ENCODE measurements around the gene RBM47.

Gene RBM47

GRCh38 chr4:40486534-40486933, 143.1 kb downstream of the RBM47 start:
- DNase-seq (ENCODE audit: low read depth) = peak; percentile 57

DNA sequence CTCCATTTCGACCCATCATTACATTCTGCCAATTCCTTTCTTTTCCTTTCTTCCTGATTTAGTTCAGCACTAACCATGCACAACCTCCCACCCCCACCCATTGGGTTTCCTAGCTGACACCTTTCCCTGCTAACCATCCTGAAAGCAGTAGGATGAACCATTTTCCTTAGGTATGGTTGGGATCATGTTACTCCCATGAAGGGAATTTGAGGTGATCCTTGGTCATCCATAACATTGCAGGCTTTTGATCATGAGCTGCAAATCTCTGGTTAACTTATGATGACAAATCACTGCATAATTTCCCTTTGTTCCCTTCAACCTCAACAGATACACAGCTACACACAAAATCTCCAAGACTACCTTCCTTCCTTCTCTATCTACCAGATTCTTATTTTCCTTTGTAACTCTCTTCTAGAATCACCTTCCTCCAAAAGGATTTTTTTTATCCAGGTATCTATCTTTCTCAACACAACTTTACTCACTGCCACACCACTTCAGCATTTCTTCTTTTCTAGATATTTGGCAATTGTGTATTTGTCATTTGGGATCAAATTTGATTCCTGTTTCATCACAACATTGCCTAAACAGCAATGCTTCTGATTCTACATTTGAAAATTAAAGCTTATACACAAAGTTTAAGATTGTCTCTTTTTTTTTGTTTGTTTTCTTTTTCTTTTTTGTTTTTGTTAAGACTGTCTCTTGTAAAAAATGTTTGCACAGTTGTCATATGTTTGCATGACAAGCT, 145.1 kb downstream of the RBM47 start:
- peak; percentile 46 for DNase-seq (ENCODE audit: low read depth)

- no peak for DNase-seq (ENCODE audit: low read depth)
These were observed 146.5 kb downstream of the RBM47 start for GRCh38 chr4:40482985-40483647.

DNA sequence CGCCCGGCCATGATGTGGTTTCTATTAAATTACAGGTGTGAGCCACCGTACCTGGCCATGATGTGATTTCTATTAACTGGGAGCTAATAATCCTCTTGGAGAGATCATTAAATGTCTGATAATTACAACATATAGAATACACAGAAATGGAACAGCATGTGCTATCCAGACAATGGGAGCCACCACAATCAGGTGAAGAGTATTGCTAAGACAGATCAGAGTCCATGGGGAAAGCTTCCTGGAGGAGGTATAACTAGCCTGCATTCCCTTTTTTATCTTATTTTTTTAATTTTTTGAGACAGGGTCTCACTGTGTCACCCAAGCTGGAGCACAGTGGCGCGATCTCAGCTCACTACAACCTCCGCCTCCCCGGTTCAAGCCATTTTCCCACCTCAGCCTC, 147.7 kb downstream of the RBM47 start:
- DNase-seq (ENCODE audit: low read depth) = no peak

GRCh38 chr4:40480291-40480690, 149.4 kb downstream of the RBM47 start:
- no peak for DNase-seq (ENCODE audit: low read depth)

GRCh38 chr4:40479378-40479777, 150.3 kb downstream of the RBM47 start:
- peak; percentile 31 for DNase-seq (ENCODE audit: low read depth)

DNA sequence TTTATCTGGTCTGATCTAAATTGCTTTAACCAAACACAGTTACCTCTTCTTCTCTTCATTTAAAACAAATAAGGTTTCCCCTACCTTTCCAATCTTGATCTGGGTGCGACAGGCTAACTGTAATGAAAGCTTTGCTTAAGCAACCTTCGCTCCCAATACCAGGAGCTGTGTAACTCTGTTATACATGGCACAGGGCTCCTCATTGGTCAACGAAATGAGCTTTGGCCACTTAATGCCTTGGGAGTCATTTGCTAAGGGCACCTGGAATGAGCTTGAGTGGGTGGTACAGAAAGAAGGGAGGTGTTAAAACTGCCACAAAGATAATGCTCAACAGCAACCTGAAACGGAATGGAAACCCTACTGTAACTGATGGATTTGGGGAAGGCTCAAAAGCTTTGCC, 154.1 kb downstream of the RBM47 start:
- DNase-seq (ENCODE audit: low read depth) = no peak

DNA sequence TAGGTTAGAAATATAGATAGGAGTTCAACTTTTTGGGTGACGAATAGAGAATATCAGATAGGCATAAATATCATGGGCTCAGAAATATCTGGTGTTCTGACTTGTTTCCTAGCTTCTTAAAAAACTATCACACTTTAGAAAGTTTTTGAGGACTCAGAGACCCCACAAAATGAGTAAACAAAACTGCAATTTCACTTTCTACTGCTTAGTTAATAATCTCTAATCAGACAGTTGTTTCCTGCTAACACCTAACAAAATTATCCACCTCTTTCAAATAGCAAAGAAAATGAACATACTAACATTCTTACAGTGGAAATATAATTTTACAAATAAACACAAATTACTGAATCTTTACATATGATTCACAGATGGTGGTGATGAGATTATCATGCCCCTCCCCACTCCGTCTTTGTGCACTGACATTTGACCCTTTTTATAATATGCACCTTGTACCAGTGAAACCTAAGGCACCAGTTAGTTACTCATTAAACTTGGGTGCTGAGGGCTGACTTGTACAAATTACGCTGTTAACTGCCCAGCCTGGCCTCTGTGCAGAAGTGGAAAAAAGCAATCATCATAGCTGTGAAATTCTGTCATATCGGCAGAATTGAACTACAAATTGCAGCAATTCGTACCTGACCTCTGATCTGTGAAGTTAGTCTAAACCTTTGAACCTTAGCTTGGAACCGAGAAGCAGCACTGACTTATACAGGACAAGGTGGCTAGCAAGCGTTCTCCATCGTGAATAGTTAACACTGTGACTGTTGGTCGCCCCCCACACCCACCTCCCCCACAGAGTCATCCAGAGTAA, 155.9 kb downstream of the RBM47 start:
- no peak for DNase-seq (ENCODE audit: low read depth)

- DNase-seq (ENCODE audit: low read depth) = peak; percentile 61
These were observed 157.7 kb downstream of the RBM47 start for GRCh38 chr4:40471923-40472322.

DNA sequence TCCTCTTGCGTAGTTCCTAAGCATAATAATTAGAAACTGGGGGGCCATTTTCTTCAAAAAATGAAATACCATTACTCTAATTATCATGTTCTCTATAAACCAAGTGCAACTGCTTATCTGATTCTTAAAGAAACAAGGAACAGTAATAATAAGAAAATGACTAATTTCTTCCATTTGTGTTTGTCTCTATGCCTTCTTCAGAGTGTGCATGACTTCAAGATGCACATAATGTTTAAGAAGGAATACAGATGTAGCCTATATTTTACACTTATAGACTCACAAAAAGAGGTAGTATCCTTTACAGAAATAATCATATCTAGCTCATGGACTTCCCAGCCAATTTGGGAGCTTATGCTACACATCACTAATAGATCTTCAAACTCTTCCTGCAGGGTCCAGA, 162.9 kb downstream of the RBM47 start:
- no peak for DNase-seq (ENCODE audit: low read depth)

GRCh38 chr4:40462326-40462725, 167.3 kb downstream of the RBM47 start:
- DNase-seq (ENCODE audit: low read depth) = no peak

DNA sequence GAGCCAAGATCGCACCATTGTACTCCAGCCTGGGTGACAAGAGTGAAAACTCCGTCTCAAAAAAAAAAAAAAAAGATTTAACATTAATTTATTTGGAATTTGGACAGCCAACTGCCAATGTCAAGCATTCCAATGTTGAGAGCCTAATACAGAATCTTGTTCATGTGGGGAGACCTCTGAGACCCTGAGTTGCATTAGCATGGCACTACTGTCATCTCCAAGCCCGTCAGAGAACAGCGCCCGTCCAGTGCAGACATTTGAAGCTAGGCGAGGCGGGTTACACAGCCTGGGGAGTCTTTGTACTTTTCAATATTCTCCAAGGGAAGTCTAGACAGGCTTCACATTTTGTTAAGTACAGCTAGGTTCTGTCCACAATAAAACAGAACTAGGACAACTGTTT, 167.8 kb downstream of the RBM47 start:
- DNase-seq (ENCODE audit: low read depth) = no peak

DNA sequence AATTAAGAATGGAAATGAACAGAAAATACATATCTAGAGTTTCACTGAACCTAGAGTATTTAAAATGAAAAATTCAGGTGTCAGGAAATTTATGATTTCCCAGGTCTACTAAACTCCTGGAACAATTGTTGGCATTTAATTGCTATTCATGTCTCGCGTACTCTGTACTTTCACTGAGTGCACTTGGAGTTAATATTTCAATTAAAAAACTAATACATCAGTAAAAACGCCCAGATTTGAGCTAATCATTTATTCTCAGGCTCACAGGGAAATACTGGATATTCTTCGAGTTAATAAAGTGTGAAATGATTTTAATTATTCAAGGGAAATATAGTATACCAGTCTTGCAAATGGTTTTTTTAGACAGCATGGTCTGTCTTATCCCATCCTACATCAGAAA, 168.6 kb downstream of the RBM47 start:
- DNase-seq (ENCODE audit: low read depth) = no peak

GRCh38 chr4:40458683-40459082, 171.0 kb downstream of the RBM47 start:
- no peak for DNase-seq (ENCODE audit: low read depth)

- DNase-seq (ENCODE audit: low read depth) = no peak
These were observed 171.6 kb downstream of the RBM47 start for GRCh38 chr4:40458109-40458508.

- no peak for DNase-seq (ENCODE audit: low read depth)
These were observed 174.2 kb downstream of the RBM47 start for GRCh38 chr4:40455340-40455902.

GRCh38 chr4:40454816-40455215, 174.8 kb downstream of the RBM47 start:
- DNase-seq (ENCODE audit: low read depth) = no peak

DNA sequence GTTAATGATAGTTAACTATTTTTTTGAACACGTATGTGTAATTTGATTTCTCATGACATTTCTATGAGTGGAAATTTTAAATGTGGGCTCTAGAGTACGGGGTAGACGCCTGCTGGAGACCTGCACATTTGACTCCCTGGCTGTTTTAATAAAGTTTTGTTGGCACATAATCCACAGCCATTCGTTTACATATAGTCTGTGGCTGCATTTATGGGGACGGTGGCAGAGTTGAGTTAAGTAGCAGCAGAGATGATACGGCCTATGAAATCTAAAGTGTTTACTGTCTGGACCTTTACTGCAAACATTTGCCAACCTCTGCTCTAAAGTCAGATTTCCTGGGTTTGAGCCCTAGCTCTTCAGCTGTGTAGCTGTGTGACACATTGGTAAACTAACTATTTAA, 175.8 kb downstream of the RBM47 start:
- no peak for DNase-seq (ENCODE audit: low read depth)

- no peak for DNase-seq (ENCODE audit: low read depth)
These were observed 180.8 kb downstream of the RBM47 start for GRCh38 chr4:40448875-40449274.

DNA sequence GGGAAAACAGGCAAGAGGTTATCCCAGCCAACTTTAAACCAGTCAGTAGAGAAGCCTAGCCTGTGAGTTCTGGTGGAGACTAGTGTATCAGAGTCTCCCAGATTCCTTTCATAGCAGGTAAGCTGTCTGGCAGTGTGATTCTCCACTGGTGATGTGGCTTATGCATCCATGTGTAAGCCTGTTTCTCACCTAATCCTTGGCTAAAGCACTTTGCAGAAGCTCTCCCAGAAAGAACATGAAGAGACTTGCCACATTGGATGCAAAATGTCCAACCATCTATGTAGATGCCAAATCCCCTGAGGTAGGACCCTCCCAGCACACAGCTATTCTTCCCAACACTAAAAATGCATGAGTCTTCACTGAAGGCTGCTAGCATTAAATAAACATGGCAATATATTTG, 182.8 kb downstream of the RBM47 start:
- no peak for DNase-seq (ENCODE audit: low read depth)

DNA sequence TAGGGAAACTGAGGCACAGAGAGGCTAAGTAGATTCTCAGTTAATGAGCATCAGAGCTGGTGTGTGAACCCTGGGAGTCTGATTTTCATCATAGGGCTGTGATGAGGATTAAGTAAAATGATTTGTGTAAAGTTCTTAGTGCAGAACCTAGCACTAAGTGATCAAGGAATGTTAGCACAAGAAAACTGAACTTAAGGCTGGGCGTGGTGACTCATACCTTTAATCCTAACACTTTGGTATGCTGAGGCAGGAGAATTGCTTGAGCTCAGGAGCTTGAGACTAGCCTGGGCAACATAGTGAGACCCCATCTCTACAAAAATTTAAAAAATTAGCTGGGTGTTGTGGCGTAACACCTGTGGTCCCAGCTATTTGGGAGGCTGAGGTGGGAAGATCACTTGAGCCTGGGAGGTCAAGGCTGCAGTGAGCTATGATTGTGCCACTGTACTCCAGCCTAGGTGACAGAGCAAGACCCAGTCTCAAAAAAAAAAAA, 183.4 kb downstream of the RBM47 start:
- DNase-seq (ENCODE audit: low read depth) = peak; percentile 15

DNA sequence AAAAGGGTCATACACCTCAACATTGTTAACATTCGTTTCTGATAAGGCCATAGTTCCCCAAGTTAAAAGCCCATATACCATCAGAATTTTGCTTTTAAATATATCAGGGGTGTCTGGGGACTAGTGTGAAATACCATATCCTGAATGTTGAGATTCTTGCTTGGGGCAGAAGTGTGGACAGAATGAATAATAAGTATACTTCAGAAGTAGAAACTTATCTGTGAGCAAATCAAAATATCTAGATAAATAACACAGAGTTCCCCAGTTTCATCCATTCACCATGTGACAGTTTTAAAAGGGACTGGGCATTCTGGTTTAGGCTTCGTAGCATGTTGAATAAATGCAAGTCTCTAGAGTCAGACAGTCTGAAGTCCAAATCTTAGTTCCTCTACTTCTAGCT, 184.0 kb downstream of the RBM47 start:
- no peak for DNase-seq (ENCODE audit: low read depth)

DNA sequence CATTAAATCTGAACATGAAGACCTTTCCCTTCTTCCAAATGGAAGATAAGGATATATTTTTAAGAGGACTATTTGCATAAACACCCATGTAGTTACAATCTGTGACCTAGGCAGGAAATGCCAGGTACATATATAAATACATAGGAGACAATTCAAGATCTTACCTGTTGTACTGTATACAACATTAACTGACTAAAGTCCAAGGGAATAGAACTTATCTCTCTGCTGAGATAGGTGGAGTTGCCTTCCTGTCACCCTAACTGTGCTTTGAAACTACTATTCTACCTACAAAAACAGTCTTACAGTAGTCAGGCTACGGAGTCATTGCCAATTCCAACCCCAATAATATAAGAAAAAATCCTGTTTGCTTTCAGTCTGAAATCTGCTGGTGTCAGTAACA, 188.2 kb downstream of the RBM47 start:
- no peak for DNase-seq (ENCODE audit: low read depth)

Data from ELR (cell line).